Liver (tissue), 9 donors: Measurements from ENCODE around the gene ITGA8. TPM values are rescaled to one million over a fixed set of nuclear protein-coding genes. Genes with fewer than 3 reads are reported as not detected.
A peak's percentile ranks its signal among the peaks of the same experiment; 100 is the strongest.

Source experiments
- DNase-seq: peaks from one replicate; pipeline ENCODE4 v3.0.0-alpha.2; 2017; ENCODE audit warnings: low spot score
- H3K27ac ChIP-seq, 2 donors: one replicate each; pipeline ENCODE4 v1.7.0; 2013; ENCODE audit warnings: inconsistent platforms in 2 of 2, low read length in 2 of 2, control low read depth in 1 of 2, low read depth in 1 of 2, mild to moderate bottlenecking in 1 of 2
- H3K27me3 ChIP-seq, 4 donors: one replicate each; pipeline versions ENCODE4 v1.6.1 to v1.7.0; 2013; ENCODE audit warnings: low read length in 3 of 4, inconsistent platforms in 1 of 4, mild to moderate bottlenecking in 1 of 4, moderate library complexity in 1 of 4; ENCODE audit not compliant: control insufficient read depth in 4 of 4, insufficient read depth in 4 of 4
- H3K36me3 ChIP-seq, 4 donors: one replicate each; pipeline versions ENCODE4 v1.6.1 to v1.7.0; 2013; ENCODE audit warnings: low read length in 3 of 4, mild to moderate bottlenecking in 3 of 4, low read depth in 1 of 4, moderate library complexity in 1 of 4; ENCODE audit not compliant: control insufficient read depth in 4 of 4, insufficient read depth in 3 of 4
- H3K4me1 ChIP-seq, 4 donors: one replicate each; pipeline versions ENCODE4 v1.6.1 to v1.7.0; 2013; ENCODE audit warnings: low read length in 3 of 4, mild to moderate bottlenecking in 3 of 4, moderate library complexity in 1 of 4; ENCODE audit not compliant: control insufficient read depth in 4 of 4, insufficient read depth in 4 of 4
- H3K4me3 ChIP-seq, 3 donors: one replicate each; pipeline versions ENCODE4 v1.6.1 to v1.7.0; 2013; ENCODE audit warnings: low read length in 3 of 3, control low read depth in 1 of 3, low read depth in 1 of 3, mild to moderate bottlenecking in 1 of 3
- H3K9ac ChIP-seq, 2 donors: one replicate each; pipeline ENCODE4 v1.7.0; 2013; ENCODE audit warnings: low read length in 2 of 2, mild to moderate bottlenecking in 2 of 2, moderate library complexity in 2 of 2, control low read depth in 1 of 2, low read depth in 1 of 2
- H3K9me3 ChIP-seq, 4 donors: one replicate each; pipeline versions ENCODE4 v1.6.1 to v1.7.0; 2013; ENCODE audit warnings: low read length in 3 of 4; ENCODE audit not compliant: control insufficient read depth in 4 of 4
- EGR1 ChIP-seq, 2 donors: IDR thresholded peaks; 2 replicates each; pipeline ENCODE4 v1.6.1; 2016 to 2018; ENCODE audit warnings: antibody characterized with exemption in 2 of 2, low read depth in 2 of 2
- FOXA1 ChIP-seq: IDR thresholded peaks from 2 replicates; pipeline ENCODE4 v1.6.1; 2016; ENCODE audit warnings: antibody characterized with exemption
- FOXA2 ChIP-seq: IDR thresholded peaks from 2 replicates; pipeline ENCODE4 v1.6.1; 2016; ENCODE audit warnings: antibody characterized with exemption
- GABPA ChIP-seq, 2 donors: IDR thresholded peaks in 1 of 2; conservative IDR thresholded peaks in 1 of 2; 2 replicates each; pipeline ENCODE4 v1.6.1; 2016; ENCODE audit warnings: antibody characterized with exemption in 2 of 2, mild to moderate bottlenecking in 1 of 2, moderate library complexity in 1 of 2
- HNF4A ChIP-seq, 2 donors: conservative IDR thresholded peaks; 2 replicates each; pipeline ENCODE4 v1.6.1; 2016; ENCODE audit warnings: antibody characterized with exemption in 2 of 2, mild to moderate bottlenecking in 2 of 2
- HNF4G ChIP-seq: IDR thresholded peaks from 2 replicates; pipeline ENCODE4 v1.6.1; 2016; ENCODE audit warnings: antibody characterized with exemption
- JUND ChIP-seq, 2 donors: IDR thresholded peaks; 2 replicates each; pipeline ENCODE4 v1.6.1; 2016; ENCODE audit warnings: antibody characterized with exemption in 2 of 2
- NR2F2 ChIP-seq: IDR thresholded peaks from 2 replicates; pipeline ENCODE4 v1.6.1; 2016; ENCODE audit warnings: antibody characterized with exemption
- RAD21 ChIP-seq, 2 donors: IDR thresholded peaks; 2 replicates each; pipeline ENCODE4 v1.6.1; 2016; ENCODE audit warnings: antibody characterized with exemption in 2 of 2, mild to moderate bottlenecking in 2 of 2
- RXRA ChIP-seq, 2 donors: IDR thresholded peaks; 2 replicates each; pipeline ENCODE4 v1.6.1; 2017 to 2018; ENCODE audit warnings: antibody characterized with exemption in 2 of 2, mild to moderate bottlenecking in 1 of 2
- SP1 ChIP-seq: IDR thresholded peaks from 2 replicates; pipeline ENCODE4 v1.6.1; 2018; ENCODE audit warnings: antibody characterized with exemption, mild to moderate bottlenecking
- TAF1 ChIP-seq: conservative IDR thresholded peaks from 2 replicates; pipeline ENCODE4 v1.6.1; 2016; ENCODE audit warnings: antibody characterized with exemption, mild to moderate bottlenecking
- YY1 ChIP-seq: IDR thresholded peaks from 2 replicates; pipeline ENCODE4 v1.6.1; 2016; ENCODE audit warnings: antibody characterized with exemption, mild to moderate bottlenecking
- WGBS: extraction: QIAGEN DNeasy Blood & Tissue Kit; methylation state at CpG from one replicate; pipeline ENCODE4 v1.1.7; 2013; 5-methylcytosine and 5-hydroxymethylcytosine counted together
- polyA plus RNA-seq, 2 donors: library from polyadenylated mRNA; stranded (reverse) in 1 of 2; unstranded in 1 of 2; fragments of 200-250 nt in 1 of 2; fragments of >200 nt in 1 of 2; fragmentation: Nextera tagmentation in 1 of 2; extraction: Ambion mirVana in 1 of 2; gene quantifications; one replicate each; pipeline versions ENCODE4 v1.2.1 to v1.2.3, GENCODE V29; 2013 to 2015
- total RNA-seq, 2 donors: library from RNA; depleted of rRNA; stranded (reverse); fragments of >200 nt; gene quantifications; one replicate each; pipeline ENCODE4 v1.2.3, GENCODE V29; 2014
- TF ChIP-seq, protein P1 (sequence below): IDR thresholded peaks from 2 replicates; pipeline ENCODE4 v1.6.1; 2016; ENCODE audit warnings: antibody characterized with exemption, mild to moderate bottlenecking
- TF ChIP-seq, protein P2 (sequence below): IDR thresholded peaks from 2 replicates; pipeline ENCODE4 v1.6.1; 2016; ENCODE audit warnings: antibody characterized with exemption
- TF ChIP-seq, protein P3 (sequence below): fragments of 150-350 bp; IDR thresholded peaks from 2 replicates; pipeline ENCODE4 v1.5.1; 2017; ENCODE audit warnings: improper control_type of control experiment, low read depth, low read length; ENCODE audit not compliant: missing input control
- TF ChIP-seq, protein P4 (sequence below): IDR thresholded peaks from 2 replicates; pipeline ENCODE4 v1.6.1; 2016; ENCODE audit warnings: antibody characterized with exemption
- TF ChIP-seq, protein P5 (sequence below): IDR thresholded peaks from 2 replicates; pipeline ENCODE4 v1.6.1; 2016; ENCODE audit warnings: antibody characterized with exemption
- donor health status: healthy.
- donor health status: healthy.
- donor health status: healthy.
- donor health status: healthy.
- donor health status: healthy.

ITGA8 gene
- total and polyA plus RNA-seq, 4 donors = 0.06 to 1.0 (median 0.60) TPM

DNA sequence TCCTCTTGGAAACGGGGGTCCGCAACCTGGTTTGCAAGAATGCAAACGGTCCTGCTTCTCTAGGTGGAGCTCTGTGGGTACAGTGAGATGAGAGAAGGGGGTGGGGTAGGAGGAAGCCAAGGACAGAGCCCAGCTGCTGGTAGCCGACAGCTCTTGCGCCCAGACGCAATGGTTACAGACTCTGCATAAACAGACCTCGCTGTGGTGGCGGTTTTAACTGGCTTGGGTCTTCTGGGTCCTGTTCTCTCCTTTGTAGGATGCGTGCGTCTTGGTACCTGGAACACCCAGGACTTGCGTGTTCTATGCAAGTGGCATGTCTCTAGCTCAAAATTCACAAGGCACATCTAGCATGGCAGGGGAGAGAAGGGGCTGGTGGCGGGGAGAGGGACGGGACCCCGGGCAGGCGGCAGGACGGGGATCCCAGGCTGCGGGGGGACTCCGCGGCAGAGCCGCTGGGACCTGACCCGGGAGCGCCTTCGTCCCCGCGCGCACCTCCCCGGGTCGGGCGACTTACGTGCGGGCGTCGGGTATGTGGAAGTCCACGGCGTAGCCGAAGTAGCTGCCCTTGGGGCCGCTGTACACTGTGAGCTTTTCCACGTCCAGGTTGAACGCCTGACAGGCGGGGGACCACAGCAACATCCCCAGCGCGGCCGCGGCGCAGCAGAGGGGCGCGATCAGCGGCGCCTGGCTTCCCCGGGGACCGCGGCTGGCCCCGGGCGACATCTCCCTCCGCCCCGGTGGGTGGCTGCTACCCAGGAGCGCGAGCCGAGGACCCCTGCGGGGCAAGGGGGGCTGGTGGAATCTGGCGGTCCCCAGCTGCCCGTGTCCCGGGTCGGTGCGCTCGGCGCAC, 448 bp downstream of the ITGA8 start:
- peaks cover 0 to 3% (median under 1%) of the 10 kb centered on the region in 4 donors for H3K4me1 ChIP-seq
- H3K36me3 ChIP-seq = no peaks in the 10 kb centered on the region
- H3K27me3 ChIP-seq = peaks cover 0 to 9% (median 6%) of the 10 kb centered on the region in 4 donors
- DNase-seq = no peak
- H3K9ac ChIP-seq = no peak overlapping the region
- no peak for TF ChIP-seq JUND (IDR thresholded peaks at IDR 0.05)
- TF ChIP-seq, protein P1, sequence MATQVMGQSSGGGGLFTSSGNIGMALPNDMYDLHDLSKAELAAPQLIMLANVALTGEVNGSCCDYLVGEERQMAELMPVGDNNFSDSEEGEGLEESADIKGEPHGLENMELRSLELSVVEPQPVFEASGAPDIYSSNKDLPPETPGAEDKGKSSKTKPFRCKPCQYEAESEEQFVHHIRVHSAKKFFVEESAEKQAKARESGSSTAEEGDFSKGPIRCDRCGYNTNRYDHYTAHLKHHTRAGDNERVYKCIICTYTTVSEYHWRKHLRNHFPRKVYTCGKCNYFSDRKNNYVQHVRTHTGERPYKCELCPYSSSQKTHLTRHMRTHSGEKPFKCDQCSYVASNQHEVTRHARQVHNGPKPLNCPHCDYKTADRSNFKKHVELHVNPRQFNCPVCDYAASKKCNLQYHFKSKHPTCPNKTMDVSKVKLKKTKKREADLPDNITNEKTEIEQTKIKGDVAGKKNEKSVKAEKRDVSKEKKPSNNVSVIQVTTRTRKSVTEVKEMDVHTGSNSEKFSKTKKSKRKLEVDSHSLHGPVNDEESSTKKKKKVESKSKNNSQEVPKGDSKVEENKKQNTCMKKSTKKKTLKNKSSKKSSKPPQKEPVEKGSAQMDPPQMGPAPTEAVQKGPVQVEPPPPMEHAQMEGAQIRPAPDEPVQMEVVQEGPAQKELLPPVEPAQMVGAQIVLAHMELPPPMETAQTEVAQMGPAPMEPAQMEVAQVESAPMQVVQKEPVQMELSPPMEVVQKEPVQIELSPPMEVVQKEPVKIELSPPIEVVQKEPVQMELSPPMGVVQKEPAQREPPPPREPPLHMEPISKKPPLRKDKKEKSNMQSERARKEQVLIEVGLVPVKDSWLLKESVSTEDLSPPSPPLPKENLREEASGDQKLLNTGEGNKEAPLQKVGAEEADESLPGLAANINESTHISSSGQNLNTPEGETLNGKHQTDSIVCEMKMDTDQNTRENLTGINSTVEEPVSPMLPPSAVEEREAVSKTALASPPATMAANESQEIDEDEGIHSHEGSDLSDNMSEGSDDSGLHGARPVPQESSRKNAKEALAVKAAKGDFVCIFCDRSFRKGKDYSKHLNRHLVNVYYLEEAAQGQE = no peak
- TF ChIP-seq, protein P2, sequence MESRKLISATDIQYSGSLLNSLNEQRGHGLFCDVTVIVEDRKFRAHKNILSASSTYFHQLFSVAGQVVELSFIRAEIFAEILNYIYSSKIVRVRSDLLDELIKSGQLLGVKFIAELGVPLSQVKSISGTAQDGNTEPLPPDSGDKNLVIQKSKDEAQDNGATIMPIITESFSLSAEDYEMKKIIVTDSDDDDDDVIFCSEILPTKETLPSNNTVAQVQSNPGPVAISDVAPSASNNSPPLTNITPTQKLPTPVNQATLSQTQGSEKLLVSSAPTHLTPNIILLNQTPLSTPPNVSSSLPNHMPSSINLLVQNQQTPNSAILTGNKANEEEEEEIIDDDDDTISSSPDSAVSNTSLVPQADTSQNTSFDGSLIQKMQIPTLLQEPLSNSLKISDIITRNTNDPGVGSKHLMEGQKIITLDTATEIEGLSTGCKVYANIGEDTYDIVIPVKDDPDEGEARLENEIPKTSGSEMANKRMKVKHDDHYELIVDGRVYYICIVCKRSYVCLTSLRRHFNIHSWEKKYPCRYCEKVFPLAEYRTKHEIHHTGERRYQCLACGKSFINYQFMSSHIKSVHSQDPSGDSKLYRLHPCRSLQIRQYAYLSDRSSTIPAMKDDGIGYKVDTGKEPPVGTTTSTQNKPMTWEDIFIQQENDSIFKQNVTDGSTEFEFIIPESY = no peak
- no peak for TF ChIP-seq FOXA1
- no peak for TF ChIP-seq HNF4A (conservative IDR thresholded peaks at IDR 0.05)
- TF ChIP-seq, protein P3, sequence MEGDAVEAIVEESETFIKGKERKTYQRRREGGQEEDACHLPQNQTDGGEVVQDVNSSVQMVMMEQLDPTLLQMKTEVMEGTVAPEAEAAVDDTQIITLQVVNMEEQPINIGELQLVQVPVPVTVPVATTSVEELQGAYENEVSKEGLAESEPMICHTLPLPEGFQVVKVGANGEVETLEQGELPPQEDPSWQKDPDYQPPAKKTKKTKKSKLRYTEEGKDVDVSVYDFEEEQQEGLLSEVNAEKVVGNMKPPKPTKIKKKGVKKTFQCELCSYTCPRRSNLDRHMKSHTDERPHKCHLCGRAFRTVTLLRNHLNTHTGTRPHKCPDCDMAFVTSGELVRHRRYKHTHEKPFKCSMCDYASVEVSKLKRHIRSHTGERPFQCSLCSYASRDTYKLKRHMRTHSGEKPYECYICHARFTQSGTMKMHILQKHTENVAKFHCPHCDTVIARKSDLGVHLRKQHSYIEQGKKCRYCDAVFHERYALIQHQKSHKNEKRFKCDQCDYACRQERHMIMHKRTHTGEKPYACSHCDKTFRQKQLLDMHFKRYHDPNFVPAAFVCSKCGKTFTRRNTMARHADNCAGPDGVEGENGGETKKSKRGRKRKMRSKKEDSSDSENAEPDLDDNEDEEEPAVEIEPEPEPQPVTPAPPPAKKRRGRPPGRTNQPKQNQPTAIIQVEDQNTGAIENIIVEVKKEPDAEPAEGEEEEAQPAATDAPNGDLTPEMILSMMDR = no peak
- TF ChIP-seq FOXA2 = no peak
- no peak for TF ChIP-seq NR2F2
- TF ChIP-seq RXRA (IDR thresholded peaks at IDR 0.05) = no peak
- no peak for TF ChIP-seq RAD21 (IDR thresholded peaks at IDR 0.05)
- TF ChIP-seq HNF4G = no peak
- TF ChIP-seq, protein P4, sequence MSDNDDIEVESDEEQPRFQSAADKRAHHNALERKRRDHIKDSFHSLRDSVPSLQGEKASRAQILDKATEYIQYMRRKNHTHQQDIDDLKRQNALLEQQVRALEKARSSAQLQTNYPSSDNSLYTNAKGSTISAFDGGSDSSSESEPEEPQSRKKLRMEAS = no peak
- TF ChIP-seq SP1 = no peak
- TF ChIP-seq, protein P5, sequence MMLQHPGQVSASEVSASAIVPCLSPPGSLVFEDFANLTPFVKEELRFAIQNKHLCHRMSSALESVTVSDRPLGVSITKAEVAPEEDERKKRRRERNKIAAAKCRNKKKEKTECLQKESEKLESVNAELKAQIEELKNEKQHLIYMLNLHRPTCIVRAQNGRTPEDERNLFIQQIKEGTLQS = no peak
- TF ChIP-seq EGR1 (IDR thresholded peaks at IDR 0.05; ENCODE audit: low read depth in 2 of 2) = no peak
- no peak for TF ChIP-seq GABPA (IDR thresholded peaks at IDR 0.05 in 1 of 2, conservative IDR thresholded peaks at IDR 0.05 in 1 of 2)
- no peak for TF ChIP-seq YY1
- TF ChIP-seq TAF1 = no peak
- no peaks in the 10 kb centered on the region for H3K9me3 ChIP-seq
- no peak overlapping the region for H3K27ac ChIP-seq
- WGBS = 2% methylated on average over 67 of the region's 67 CpGs
- H3K4me3 ChIP-seq = peak overlapping the region in 1 of 3 donors; percentile 32
